GM12878 (cell line): ENCODE data around the gene PPP1R13B. TPM values are rescaled to one million over a fixed set of nuclear protein-coding genes. Genes with fewer than 3 reads are reported as not detected.

Experiments
- ATAC-seq: fragments of 200-7000 bp; cut with Tn5 transposase; 3 replicates; pipeline ENCODE4 v1.9.1; 2020; ENCODE audit warnings: mild to moderate bottlenecking, moderate library complexity
- BruUV-seq: library from RNA; stranded (reverse); fragments of 400-500 nt; replicated peaks from 2 replicates; lab custom pipeline; 2021; lab: Mats Ljungman, UMichigan
- CTCF ChIA-PET: fragments of 300-600 bp; sonication (Branson Sonifier 250); formaldehyde crosslinking; extraction: SDS; loops from one replicate; lab custom pipeline; 2021; ENCODE audit warnings: inconsistent platforms; lab: Yijun Ruan, JAX
- POLR2A ChIA-PET: fragments of 350-600 bp; formaldehyde crosslinking; extraction: SDS; loops from one replicate; lab custom pipeline; 2021; ENCODE audit warnings: inconsistent platforms; lab: Charles Lee
- RAD21 ChIA-PET: fragments of 300-600 bp; sonication (Branson Sonifier 250); formaldehyde crosslinking; loops from one replicate; lab custom pipeline; 2023; ENCODE audit warnings: antibody characterized with exemption; ENCODE audit not compliant: unreplicated experiment; lab: Charles Lee
- SMC1A ChIA-PET: fragments of 300-600 bp; sonication (Branson Sonifier 250); formaldehyde crosslinking; loops from one replicate; lab custom pipeline; 2023; ENCODE audit not compliant: unreplicated experiment, uncharacterized antibody; lab: Charles Lee
- DNase-seq: peaks from one replicate; pipeline ENCODE4 v3.0.0-alpha.2; 2011; ENCODE audit warnings: low read depth, low spot score
- FAIRE-seq: peaks from 3 replicates; lab custom pipeline; 2011; peaks lifted over from hg19 to GRCh38; lab: Jason Lieb, UNC
- H2AFZ ChIP-seq: 2 replicates; pipeline ENCODE4 v1.6.0; 2011; ENCODE audit warnings: low read depth, low read length, control low read depth; ENCODE audit not compliant: control insufficient read depth
- H3K27ac ChIP-seq: 2 replicates; pipeline ENCODE4 v1.5.1; 2011; ENCODE audit warnings: control low read depth; ENCODE audit not compliant: control insufficient read depth, insufficient read depth
- H3K27me3 ChIP-seq, 2 experiments: replicated peaks in 1 of 2; 2 replicates each; pipeline versions ENCODE4 v1.6.0 to v1.6.1; 2011; ENCODE audit warnings: low read length in 1 of 2; ENCODE audit not compliant: control insufficient read depth in 2 of 2, insufficient read depth in 2 of 2
- H3K36me3 ChIP-seq, 2 experiments: 2 replicates each; pipeline ENCODE4 v1.5.1; 2011; ENCODE audit warnings: low read length in 1 of 2; ENCODE audit not compliant: control insufficient read depth in 2 of 2, insufficient read depth in 2 of 2
- H3K4me1 ChIP-seq: 2 replicates; pipeline ENCODE4 v1.6.1; 2011; ENCODE audit warnings: mild to moderate bottlenecking, low read length, moderate library complexity, mixed read lengths; ENCODE audit not compliant: control insufficient read depth, insufficient read depth
- H3K4me2 ChIP-seq: 2 replicates; pipeline ENCODE4 v1.6.0; 2011; ENCODE audit warnings: control low read depth; ENCODE audit not compliant: control insufficient read depth, insufficient read depth
- H3K4me3 ChIP-seq: fragments of 200-600 bp; sonication (generic); 2 replicates; pipeline ENCODE4 v1.5.1; 2016
- H3K79me2 ChIP-seq: 2 replicates; pipeline ENCODE4 v1.6.0; 2011; ENCODE audit warnings: low read length; ENCODE audit not compliant: control insufficient read depth, insufficient read depth
- H3K9ac ChIP-seq: 2 replicates; pipeline ENCODE4 v1.8.0; 2011; ENCODE audit warnings: low read length, control low read depth, mixed read lengths; ENCODE audit not compliant: control insufficient read depth, insufficient read depth
- H3K9me3 ChIP-seq: replicated peaks from 3 replicates; pipeline ENCODE4 v1.5.1; 2011; ENCODE audit warnings: mild to moderate bottlenecking, low read length; ENCODE audit not compliant: control insufficient read depth, insufficient read depth
- H4K20me1 ChIP-seq: 2 replicates; pipeline ENCODE4 v1.6.0; 2011; ENCODE audit not compliant: control insufficient read depth, insufficient read depth
- E2F4 ChIP-seq: IDR thresholded peaks from 2 replicates; pipeline ENCODE4 v1.6.1; 2012; ENCODE audit warnings: low read depth, low read length, improper control_type of control experiment
- ELK1 ChIP-seq: IDR thresholded peaks from 2 replicates; pipeline ENCODE4 v1.6.1; 2012; ENCODE audit warnings: low read depth, low read length, improper control_type of control experiment
- MEF2A ChIP-seq: IDR thresholded peaks from 2 replicates; pipeline ENCODE4 v1.6.1; 2011; ENCODE audit warnings: low read depth, mild to moderate bottlenecking, low read length, moderate library complexity; ENCODE audit not compliant: insufficient read depth
- NR2C1 ChIP-seq: fragments of 450-650 bp; IDR thresholded peaks from 2 replicates; pipeline ENCODE4 v1.6.1; 2017; ENCODE audit warnings: antibody characterized with exemption, mild to moderate bottlenecking, moderate library complexity
- PAX5 ChIP-seq: IDR thresholded peaks from 2 replicates; pipeline ENCODE4 v1.6.1; 2011; ENCODE audit warnings: low read depth, low read length, borderline replicate concordance
- PML ChIP-seq: IDR thresholded peaks from 2 replicates; pipeline ENCODE4 v1.6.1; 2012; ENCODE audit warnings: low read length, inconsistent platforms
- RCOR1 ChIP-seq: conservative IDR thresholded peaks from 2 replicates; pipeline ENCODE4 v1.6.1; 2012; ENCODE audit warnings: low read depth, low read length, improper control_type of control experiment
- RUNX3 ChIP-seq: IDR thresholded peaks from 2 replicates; pipeline ENCODE4 v1.6.1; 2012; ENCODE audit warnings: low read length, inconsistent platforms
- TAF1 ChIP-seq: IDR thresholded peaks from 2 replicates; pipeline ENCODE4 v1.6.1; 2011; ENCODE audit warnings: mild to moderate bottlenecking, low read depth, low read length, borderline replicate concordance
- YY1 ChIP-seq: IDR thresholded peaks from 2 replicates; pipeline ENCODE4 v1.6.1; 2011; ENCODE audit warnings: low read depth, mild to moderate bottlenecking, low read length
- ZNF207 ChIP-seq: fragments of 450-650 bp; IDR thresholded peaks from 2 replicates; pipeline ENCODE4 v1.6.1; 2014; ENCODE audit warnings: antibody characterized with exemption, mild to moderate bottlenecking, borderline replicate concordance
- WGBS: methylation state at CpG from one replicate; pipeline ENCODE4 v1.1.6; 2016; ENCODE audit warnings: low lambda C conversion rate; ENCODE audit not compliant: insufficient replicate concordance, insufficient coverage; ENCODE audit errors: missing lambda C conversion rate; 5-methylcytosine and 5-hydroxymethylcytosine counted together
- in situ Hi-C: fragments of 300-500 bp; cut with MboI; formaldehyde crosslinking; loops from 9 replicates; pipeline ENCODE4 v1.14.3; 2018; ENCODE audit warnings: mixed read lengths
- intact Hi-C: fragments of 100-400 bp; cut with micrococcal nuclease; formaldehyde crosslinking; loops from one replicate; pipeline ENCODE4 v1.14.2; 2022; ENCODE audit not compliant: unreplicated experiment
- polyA plus RNA-seq, 11 experiments: library from polyadenylated mRNA; depleted of rRNA in 4 of 11; unstranded in 6 of 11; stranded (reverse) in 5 of 11; fragments of >200 nt; fragmentation: Nextera tagmentation in 4 of 11; fragmentation: Illumina TruSeq in 1 of 11; extraction: Ambion mirVana in 4 of 11; extraction: Trizol in 1 of 11; gene quantifications; 1 replicate in 1 of 11; 2 replicates in 10 of 11; pipeline versions ENCODE4 v1.2.1 to v1.2.3, GENCODE V29; 2011 to 2016; ENCODE audit warnings: inconsistent platforms in 2 of 11, missing spikeins in 2 of 11, low read depth in 1 of 11
- total RNA-seq, 4 experiments: library from RNA; depleted of rRNA in 3 of 4; stranded (reverse); fragments of >200 nt in 3 of 4; fragmentation: Illumina TruSeq in 1 of 4; extraction: Trizol in 1 of 4; gene quantifications; 2 replicates each; pipeline versions ENCODE4 v1.2.1 to v1.2.3, GENCODE V29; 2013 to 2021

PPP1R13B gene
- total and polyA plus RNA-seq, 10 of the 15 experiments (the other 5 are each of a cell fraction or from before 2014, with no cell fraction given): 0.16 to 8.1 (median 3.2) TPM

- ChIA-PET CTCF (interaction anchor here (0.7 to 7.1 kb wide), 16 partner anchors 10 to 270 kb away, joined by 3 to 96 read pairs (median 10); no protein-coding TSS in a partner anchor), RAD21 (interaction anchor here (1.0 to 3.1 kb wide), 4 partner anchors 13 to 174 kb away, joined by 3 to 24 read pairs (median 6); partner anchors contain the start of genes XRCC3 and ZFYVE21), POLR2A (no interaction called here), SMC1A (interaction anchor here (0.6 to 2.0 kb wide), 15 partner anchors 9 to 269 kb away, joined by 3 to 12 read pairs (median 3); no protein-coding TSS in a partner anchor)
- ATAC-seq: peak; percentile 88
- Histone ChIP-seq H3K27me3 (no peaks in the 10 kb centered on the region), H3K4me3 (no peak overlapping the region), H3K79me2 (no peaks in the 10 kb centered on the region), H4K20me1 (no peaks in the 10 kb centered on the region), H3K36me3 (no peaks in the 10 kb centered on the region), H3K9ac (no peak overlapping the region), H3K4me1 (peaks cover 30% of the 10 kb centered on the region), H3K27ac (no peak overlapping the region), H3K9me3 (no peaks in the 10 kb centered on the region), H2AFZ (no peak overlapping the region; the same call in 1 of the 2 replicates), H3K4me2 (peak overlapping the region; percentile 69)
- BruUV-seq: no TSS peak
- FAIRE-seq: peak; percentile 70
- intact Hi-C loops: no loop called here
- peak; percentile 40 for DNase-seq
- 20% methylated on average over 5 of the region's 5 CpGs for WGBS
- TF ChIP-seq NR2C1 (no peak), RUNX3 (peak; percentile 70)
- in situ Hi-C loops: loop anchor here (5.0 kb wide), 2 partner anchors 105 to 175 kb away; no protein-coding TSS in a partner anchor
Measured at GRCh38 chr14:103806805-103807204, 40.6 kb downstream of the PPP1R13B start.

GRCh38 chr14:103805708-103806107, 41.7 kb downstream of the PPP1R13B start:
- ChIA-PET RAD21 (interaction anchor here (0.9 to 1.9 kb wide), 5 partner anchors 8 to 272 kb away, joined by 3 to 7 read pairs (median 3); partner anchors contain the start of genes XRCC3 and ZFYVE21), SMC1A (interaction anchor here (0.8 to 2.0 kb wide), 14 partner anchors 9 to 180 kb away, joined by 3 to 12 read pairs (median 3); no protein-coding TSS in a partner anchor), CTCF (interaction anchor here (0.5 to 7.1 kb wide), 16 partner anchors 11 to 271 kb away, joined by 3 to 96 read pairs (median 8); no protein-coding TSS in a partner anchor), POLR2A (no interaction called here)
- no peak overlapping the region for H2AFZ ChIP-seq
- H3K27me3 ChIP-seq: no peaks in the 10 kb centered on the region
- no peaks in the 10 kb centered on the region for H3K36me3 ChIP-seq
- in situ Hi-C loops (loop anchor here (5.0 kb wide), 2 partner anchors 107 to 177 kb away; no protein-coding TSS in a partner anchor), intact Hi-C loops (no loop called here)
- no peak overlapping the region for H3K9ac ChIP-seq
- H4K20me1 ChIP-seq: no peaks in the 10 kb centered on the region
- FAIRE-seq (no peak), ATAC-seq (no peak), DNase-seq (no peak)
- H3K9me3 ChIP-seq: no peaks in the 10 kb centered on the region
- H3K4me3 ChIP-seq: no peak overlapping the region
- H3K4me2 ChIP-seq: 0 out of 2 replicates have a peak overlapping the region, but pooled peaks have one; percentile 7
- H3K4me1 ChIP-seq: peaks cover 30% of the 10 kb centered on the region
- 0% methylated on average over 1 of the region's 1 CpG for WGBS
- H3K27ac ChIP-seq: no peak overlapping the region
- no peaks in the 10 kb centered on the region for H3K79me2 ChIP-seq
- no TSS peak for BruUV-seq
- TF ChIP-seq PML: no peak
- no peak for TF ChIP-seq PAX5
- TF ChIP-seq RUNX3: peak; percentile 39; the same call in 1 of the 2 replicates
- TF ChIP-seq MEF2A: 0 out of 2 replicates have a peak, but pooled peaks have one; percentile 56
- no peak for TF ChIP-seq YY1
- TF ChIP-seq RCOR1: no peak
- no peak for TF ChIP-seq TAF1
- TF ChIP-seq ZNF207: no peak
- TF ChIP-seq E2F4: no peak
- TF ChIP-seq ELK1: no peak
